ENCODE results near the gene EFR3B.

The EFR3B gene

GRCh38 chr2:25035537-25036220 is 6.2 kb upstream of the EFR3B start:
- no peak for DNase-seq (ENCODE audit: low read depth)

- DNase-seq (ENCODE audit: low read depth) = no peak
These were observed 5.7 kb upstream of the EFR3B start for GRCh38 chr2:25036221-25036559.

- no peak for DNase-seq (ENCODE audit: low read depth)
These were observed 2.8 kb upstream of the EFR3B start for GRCh38 chr2:25039126-25039525.

- no peak for DNase-seq (ENCODE audit: low read depth)
These were observed 459 bp upstream of the EFR3B start for GRCh38 chr2:25041307-25041927.

GRCh38 chr2:25042321-25043240 is 705 bp downstream of the EFR3B start:
- DNase-seq (ENCODE audit: low read depth) = no peak

GRCh38 chr2:25043241-25043867 is 1.5 kb downstream of the EFR3B start:
- peak; percentile 67 for DNase-seq (ENCODE audit: low read depth)

- no peak for DNase-seq (ENCODE audit: low read depth)
These were observed 2.1 kb downstream of the EFR3B start for GRCh38 chr2:25044011-25044410.

- DNase-seq (ENCODE audit: low read depth) = no peak
These were observed 3.1 kb downstream of the EFR3B start for GRCh38 chr2:25044990-25045389.

- no peak for DNase-seq (ENCODE audit: low read depth)
These were observed 7.5 kb downstream of the EFR3B start for GRCh38 chr2:25049422-25049821.

GRCh38 chr2:25050128-25050527 is 8.3 kb downstream of the EFR3B start:
- no peak for DNase-seq (ENCODE audit: low read depth)

- DNase-seq (ENCODE audit: low read depth) = no peak
These were observed 11.2 kb downstream of the EFR3B start for GRCh38 chr2:25053041-25053440.

GRCh38 chr2:25054720-25055119 is 12.8 kb downstream of the EFR3B start:
- DNase-seq (ENCODE audit: low read depth) = no peak

GRCh38 chr2:25055376-25055920 is 13.6 kb downstream of the EFR3B start:
- DNase-seq (ENCODE audit: low read depth) = no peak

- DNase-seq (ENCODE audit: low read depth) = no peak
These were observed 14.4 kb downstream of the EFR3B start for GRCh38 chr2:25056098-25056821.

GRCh38 chr2:25062511-25062917 is 20.6 kb downstream of the EFR3B start:
- DNase-seq (ENCODE audit: low read depth) = no peak

- DNase-seq (ENCODE audit: low read depth) = no peak
These were observed 22.2 kb downstream of the EFR3B start for GRCh38 chr2:25063876-25064660.

GRCh38 chr2:25065768-25066167 is 23.9 kb downstream of the EFR3B start:
- no peak for DNase-seq (ENCODE audit: low read depth)

- DNase-seq (ENCODE audit: low read depth) = no peak
These were observed 24.6 kb downstream of the EFR3B start for GRCh38 chr2:25066455-25066854.

- DNase-seq (ENCODE audit: low read depth) = no peak
These were observed 26.3 kb downstream of the EFR3B start for GRCh38 chr2:25068217-25068616.

GRCh38 chr2:25071966-25072365 is 30.1 kb downstream of the EFR3B start:
- no peak for DNase-seq (ENCODE audit: low read depth)

GRCh38 chr2:25072606-25073005 is 30.7 kb downstream of the EFR3B start:
- no peak for DNase-seq (ENCODE audit: low read depth)
